H9 (cell line): ENCODE results near the gene PPP1R14C. TPM values are rescaled to one million over a fixed set of nuclear protein-coding genes. Genes with fewer than 3 reads are reported as not detected.

ENCODE experiments used
- DNase-seq: peaks from one replicate; pipeline ENCODE4 v3.0.0-alpha.2; 2017
- H2AFZ ChIP-seq: one replicate; pipeline ENCODE4 v1.6.1; 2013; ENCODE audit warnings: mild to moderate bottlenecking, low read length, control low read depth, moderate library complexity
- H2AK5ac ChIP-seq: 2 replicates; pipeline ENCODE4 v1.6.1; 2013; ENCODE audit warnings: low read length, control low read depth, mixed read lengths; ENCODE audit not compliant: insufficient read length
- H2BK120ac ChIP-seq: one replicate; pipeline ENCODE4 v1.6.1; 2013; ENCODE audit warnings: low read depth, mild to moderate bottlenecking, low read length, control low read depth, inconsistent platforms; ENCODE audit not compliant: poor library complexity, severe bottlenecking
- H2BK12ac ChIP-seq: 2 replicates; pipeline ENCODE4 v1.6.1; 2013; ENCODE audit warnings: low read length, control low read depth, mixed read lengths, low read depth; ENCODE audit not compliant: insufficient read length
- H2BK15ac ChIP-seq: 2 replicates; pipeline ENCODE4 v1.6.1; 2013; ENCODE audit warnings: low read depth, low read length, control low read depth
- H2BK20ac ChIP-seq: one replicate; pipeline ENCODE4 v1.6.1; 2013; ENCODE audit warnings: low read depth, mild to moderate bottlenecking, low read length, control low read depth, inconsistent platforms; ENCODE audit not compliant: poor library complexity, severe bottlenecking
- H2BK5ac ChIP-seq: 2 replicates; pipeline ENCODE4 v1.6.1; 2013; ENCODE audit warnings: low read length, control low read depth, mixed read lengths; ENCODE audit not compliant: insufficient read length
- H3K14ac ChIP-seq: 2 replicates; pipeline ENCODE4 v1.6.1; 2013; ENCODE audit warnings: low read length, control low read depth; ENCODE audit not compliant: insufficient read depth
- H3K18ac ChIP-seq: 2 replicates; pipeline ENCODE4 v1.6.1; 2013; ENCODE audit warnings: low read depth, mild to moderate bottlenecking, mixed read lengths, low read length, control low read depth; ENCODE audit not compliant: insufficient read length
- H3K23ac ChIP-seq: 2 replicates; pipeline ENCODE4 v1.6.1; 2013; ENCODE audit warnings: low read length, control low read depth, mixed read lengths, low read depth; ENCODE audit not compliant: insufficient read length
- H3K23me2 ChIP-seq: 2 replicates; pipeline ENCODE4 v1.6.1; 2013; ENCODE audit warnings: low read depth, mild to moderate bottlenecking, mixed read lengths, low read length, control low read depth; ENCODE audit not compliant: insufficient read length, poor library complexity, severe bottlenecking
- H3K27ac ChIP-seq: 2 replicates; pipeline ENCODE4 v1.5.1; 2013; ENCODE audit warnings: low read length, control low read depth, mixed read lengths, low read depth; ENCODE audit not compliant: insufficient read length
- H3K27me3 ChIP-seq: 2 replicates; pipeline ENCODE4 v1.6.1; 2013; ENCODE audit warnings: low read length, control low read depth, inconsistent platforms; ENCODE audit not compliant: insufficient read depth
- H3K4ac ChIP-seq: 2 replicates; pipeline ENCODE4 v1.6.1; 2013; ENCODE audit warnings: low read depth, mild to moderate bottlenecking, control low read depth, inconsistent platforms, low read length, moderate library complexity
- H3K4me1 ChIP-seq: 2 replicates; pipeline ENCODE4 v1.6.1; 2013; ENCODE audit warnings: low read length, control low read depth, inconsistent platforms; ENCODE audit not compliant: insufficient read depth
- H3K4me2 ChIP-seq: 2 replicates; pipeline ENCODE4 v1.6.1; 2013; ENCODE audit warnings: low read length, control low read depth, mixed read lengths; ENCODE audit not compliant: insufficient read length, insufficient read depth
- H3K56ac ChIP-seq: 2 replicates; pipeline ENCODE4 v1.6.1; 2013; ENCODE audit warnings: low read depth, mild to moderate bottlenecking, mixed read lengths, low read length, control low read depth; ENCODE audit not compliant: insufficient read length
- H3K79me1 ChIP-seq: 2 replicates; pipeline ENCODE4 v1.6.1; 2013; ENCODE audit warnings: low read depth, mild to moderate bottlenecking, moderate library complexity, low read length, control low read depth, inconsistent platforms; ENCODE audit not compliant: insufficient read depth, poor library complexity, severe bottlenecking
- H3K79me2 ChIP-seq: 2 replicates; pipeline ENCODE4 v1.6.1; 2013; ENCODE audit warnings: low read length, control low read depth, inconsistent platforms; ENCODE audit not compliant: insufficient read depth
- H3K9ac ChIP-seq: 2 replicates; pipeline ENCODE4 v1.6.1; 2013; ENCODE audit warnings: low read length, control low read depth, mixed read lengths; ENCODE audit not compliant: insufficient read length; ENCODE audit errors: extremely low read depth
- H3K9me3 ChIP-seq: one replicate; pipeline ENCODE4 v1.6.1; 2013; ENCODE audit warnings: low read depth, low read length, inconsistent platforms; ENCODE audit not compliant: control insufficient read depth
- H3T11ph ChIP-seq: one replicate; pipeline ENCODE4 v1.6.1; 2013; ENCODE audit warnings: mild to moderate bottlenecking, low read length, control low read depth, inconsistent platforms
- H4K20me1 ChIP-seq: one replicate; pipeline ENCODE4 v1.6.1; 2013; ENCODE audit not compliant: control insufficient read depth, insufficient read length, insufficient read depth
- H4K5ac ChIP-seq: 2 replicates; pipeline ENCODE4 v1.6.1; 2013; ENCODE audit warnings: low read depth, mild to moderate bottlenecking, mixed read lengths, low read length, control low read depth; ENCODE audit not compliant: insufficient read length
- H4K8ac ChIP-seq: replicated peaks from 2 replicates; pipeline ENCODE4 v1.6.1; 2013; ENCODE audit warnings: low read length, control low read depth, mixed read lengths, low read depth; ENCODE audit not compliant: insufficient read length
- H4K91ac ChIP-seq: 2 replicates; pipeline ENCODE4 v1.6.1; 2013; ENCODE audit warnings: low read depth, mild to moderate bottlenecking, moderate library complexity, mixed read lengths, low read length, control low read depth; ENCODE audit not compliant: insufficient read length
- H3K27ac Mint-ChIP-seq, 3 experiments: 2 replicates in 2 of 3; 3 replicates in 1 of 3; pipeline ENCODE4 v1.8.0; 2020 to 2021; ENCODE audit warnings: mixed read lengths in 3 of 3, mild to moderate bottlenecking in 1 of 3, moderate library complexity in 1 of 3
- H3K27me3 Mint-ChIP-seq: 2 replicates; pipeline ENCODE4 v1.8.0; 2021; ENCODE audit warnings: low read depth, mild to moderate bottlenecking, moderate library complexity, mixed read lengths
- H3K36me3 Mint-ChIP-seq, 3 experiments: 2 replicates in 2 of 3; 3 replicates in 1 of 3; pipeline ENCODE4 v1.8.0; 2020 to 2021; ENCODE audit warnings: low read depth in 3 of 3, mixed read lengths in 3 of 3; ENCODE audit not compliant: insufficient read depth in 1 of 3
- H3K4me1 Mint-ChIP-seq, 2 experiments: 2 replicates each; pipeline ENCODE4 v1.8.0; 2020; ENCODE audit warnings: mixed read lengths in 2 of 2
- H3K4me3 Mint-ChIP-seq, 2 experiments: 2 replicates in 1 of 2; 3 replicates in 1 of 2; pipeline ENCODE4 v1.8.0; 2020 to 2021; ENCODE audit warnings: mild to moderate bottlenecking in 2 of 2, mixed read lengths in 2 of 2, moderate library complexity in 1 of 2
- H3K9me3 Mint-ChIP-seq, 2 experiments: 2 replicates in 1 of 2; 3 replicates in 1 of 2; pipeline ENCODE4 v1.8.0; 2020; ENCODE audit warnings: mild to moderate bottlenecking in 2 of 2, mixed read lengths in 2 of 2, moderate library complexity in 1 of 2
- WGBS: extraction: QIAGEN DNeasy Blood & Tissue Kit; methylation state at CpG from one replicate; pipeline ENCODE4 v1.1.7; 2013; ENCODE audit warnings: missing lambda C conversion rate, low lambda C conversion rate, mixed read lengths; ENCODE audit not compliant: insufficient read length; ENCODE audit errors: extremely low coverage; 5-methylcytosine and 5-hydroxymethylcytosine counted together
- total RNA-seq: library from RNA; stranded (reverse); gene quantifications from 2 replicates; pipeline ENCODE4 v1.2.1, GENCODE V29; 2021
- TF ChIP-seq, protein P1 (sequence below): fragments of 200-600 bp; sonication (generic); conservative IDR thresholded peaks from 3 replicates; pipeline ENCODE4 v1.8.0; 2021; ENCODE audit warnings: antibody characterized with exemption, mild to moderate bottlenecking

The PPP1R14C gene
- total RNA-seq, 1 experiment from 2014 or later, result 0.37 TPM

DNA sequence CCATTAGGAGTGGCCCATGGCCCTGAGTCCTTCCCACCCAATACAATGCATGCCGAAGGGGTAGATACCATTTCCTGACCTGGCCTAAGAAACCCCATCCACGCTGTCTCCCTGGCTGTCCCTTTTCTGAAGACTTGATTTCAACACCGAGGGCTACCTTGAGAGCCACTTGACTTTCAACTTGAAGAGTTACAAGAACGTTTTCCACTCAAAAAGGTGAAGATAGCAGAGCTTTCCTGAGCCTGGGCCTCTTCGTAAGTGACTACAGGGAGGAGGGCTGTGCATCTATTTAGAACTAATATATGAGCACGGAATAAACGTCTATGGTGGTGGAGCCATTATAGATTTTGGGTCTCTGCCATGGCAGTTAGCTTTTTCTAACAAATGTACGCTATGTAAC, 14.4 kb upstream of the PPP1R14C start:
- H3K56ac ChIP-seq, result no peak overlapping the region
- H4K20me1 ChIP-seq, result no peaks in the 10 kb centered on the region
- H4K5ac ChIP-seq, result no peak overlapping the region
- no peak for DNase-seq
- H3K23ac ChIP-seq, result no peak overlapping the region
- no peaks in the 10 kb centered on the region for H3K27me3 ChIP-seq
- H2BK12ac ChIP-seq, result no peak overlapping the region
- TF ChIP-seq, protein P1, sequence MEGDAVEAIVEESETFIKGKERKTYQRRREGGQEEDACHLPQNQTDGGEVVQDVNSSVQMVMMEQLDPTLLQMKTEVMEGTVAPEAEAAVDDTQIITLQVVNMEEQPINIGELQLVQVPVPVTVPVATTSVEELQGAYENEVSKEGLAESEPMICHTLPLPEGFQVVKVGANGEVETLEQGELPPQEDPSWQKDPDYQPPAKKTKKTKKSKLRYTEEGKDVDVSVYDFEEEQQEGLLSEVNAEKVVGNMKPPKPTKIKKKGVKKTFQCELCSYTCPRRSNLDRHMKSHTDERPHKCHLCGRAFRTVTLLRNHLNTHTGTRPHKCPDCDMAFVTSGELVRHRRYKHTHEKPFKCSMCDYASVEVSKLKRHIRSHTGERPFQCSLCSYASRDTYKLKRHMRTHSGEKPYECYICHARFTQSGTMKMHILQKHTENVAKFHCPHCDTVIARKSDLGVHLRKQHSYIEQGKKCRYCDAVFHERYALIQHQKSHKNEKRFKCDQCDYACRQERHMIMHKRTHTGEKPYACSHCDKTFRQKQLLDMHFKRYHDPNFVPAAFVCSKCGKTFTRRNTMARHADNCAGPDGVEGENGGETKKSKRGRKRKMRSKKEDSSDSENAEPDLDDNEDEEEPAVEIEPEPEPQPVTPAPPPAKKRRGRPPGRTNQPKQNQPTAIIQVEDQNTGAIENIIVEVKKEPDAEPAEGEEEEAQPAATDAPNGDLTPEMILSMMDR, result no peak
- no peak overlapping the region for H3K9ac ChIP-seq
- H3K36me3 Mint-ChIP-seq, result no peaks in the 10 kb centered on the region
- H2AK5ac ChIP-seq, result no peak overlapping the region
- H3K14ac ChIP-seq, result no peak overlapping the region
- no peak overlapping the region for H3K4me3 Mint-ChIP-seq
- H3K27ac ChIP-seq, result no peak overlapping the region
- no peak overlapping the region for H4K91ac ChIP-seq
- H2AFZ ChIP-seq, result no peak overlapping the region
- no peaks in the 10 kb centered on the region for H3K4me1 ChIP-seq
- no peak overlapping the region for H3K18ac ChIP-seq
- no peaks in the 10 kb centered on the region for H3K23me2 ChIP-seq
- no peaks in the 10 kb centered on the region; a peak in 1 of 4 replicates for H3K4me1 Mint-ChIP-seq
- H3K79me1 ChIP-seq, result no peaks in the 10 kb centered on the region
- no peak overlapping the region for H3T11ph ChIP-seq
- H2BK15ac ChIP-seq, result no peak overlapping the region
- no peaks in the 10 kb centered on the region for H3K9me3 Mint-ChIP-seq
- WGBS, result no CpG with 5 or more reads among the region's 8 CpGs
- H4K8ac ChIP-seq, result no peak overlapping the region
- H3K27me3 Mint-ChIP-seq, result peaks cover 12% of the 10 kb centered on the region
- H3K4me2 ChIP-seq, result no peak overlapping the region
- no peak overlapping the region for H3K27ac Mint-ChIP-seq
- no peaks in the 10 kb centered on the region for H3K79me2 ChIP-seq
- no peak overlapping the region for H3K4ac ChIP-seq
- H2BK5ac ChIP-seq, result no peak overlapping the region
- H3K9me3 ChIP-seq, result no peaks in the 10 kb centered on the region
- H2BK120ac ChIP-seq, result no peak overlapping the region
- no peak overlapping the region for H2BK20ac ChIP-seq
